IMR-90 (cell line): ENCODE measurements around the gene MAGI2. TPM values are rescaled to one million over a fixed set of nuclear protein-coding genes. Genes with fewer than 3 reads are reported as not detected.
A peak's percentile ranks its signal among the peaks of the same experiment; 100 is the strongest.

ENCODE experiments used
- ATAC-seq: fragments of 200-7000 bp; cut with Tn5 transposase; 2 replicates; pipeline ENCODE4 v1.9.1; 2020; ENCODE audit warnings: low read depth, mild to moderate bottlenecking, moderate library complexity
- BruUV-seq: library from RNA; stranded (reverse); fragments of 400-500 nt; replicated peaks from 2 replicates; lab custom pipeline; 2021; lab: Mats Ljungman, UMichigan
- CTCF ChIA-PET: fragments of 300-600 bp; formaldehyde crosslinking; extraction: SDS; loops from one replicate; lab custom pipeline; 2021; ENCODE audit warnings: antibody characterized with exemption; lab: Yijun Ruan, JAX
- POLR2A ChIA-PET: fragments of 300-600 bp; sonication (Branson Sonifier 250); formaldehyde crosslinking; loops from one replicate; lab custom pipeline; 2022; ENCODE audit warnings: antibody characterized with exemption; ENCODE audit not compliant: unreplicated experiment; lab: Charles Lee
- DNase-seq: peaks from one replicate; pipeline ENCODE4 v3.0.0; 2013
- H2AFZ ChIP-seq: replicated peaks from 2 replicates; pipeline ENCODE3; 2013; ENCODE audit warnings: low read length, mild to moderate bottlenecking; ENCODE audit not compliant: poor library complexity
- H2AK5ac ChIP-seq: 2 replicates; pipeline ENCODE4 v1.6.1; 2013; ENCODE audit warnings: low read depth, low read length, inconsistent platforms
- H2AK9ac ChIP-seq: replicated peaks from 2 replicates; pipeline ENCODE3; 2013; ENCODE audit warnings: mild to moderate bottlenecking, low read depth, low read length, moderate library complexity; ENCODE audit not compliant: poor library complexity
- H2BK120ac ChIP-seq: 2 replicates; pipeline ENCODE4 v1.6.1; 2013; ENCODE audit warnings: low read depth, low read length, inconsistent platforms
- H2BK15ac ChIP-seq: 3 replicates; pipeline ENCODE4 v1.6.1; 2013; ENCODE audit warnings: low read depth, low read length, inconsistent platforms
- H2BK20ac ChIP-seq: 2 replicates; pipeline ENCODE4 v1.6.1; 2013; ENCODE audit warnings: low read depth, mild to moderate bottlenecking, inconsistent platforms, low read length, moderate library complexity
- H2BK5ac ChIP-seq: 2 replicates; pipeline ENCODE4 v1.6.1; 2013; ENCODE audit warnings: mild to moderate bottlenecking, low read depth, low read length, inconsistent platforms; ENCODE audit not compliant: poor library complexity, severe bottlenecking
- H3K14ac ChIP-seq: replicated peaks from 2 replicates; pipeline ENCODE4 v1.6.1; 2013; ENCODE audit warnings: low read depth, low read length, inconsistent platforms
- H3K18ac ChIP-seq: 2 replicates; pipeline ENCODE4 v1.6.1; 2013; ENCODE audit warnings: low read depth, low read length, control low read depth
- H3K23ac ChIP-seq: 2 replicates; pipeline ENCODE4 v1.6.1; 2013; ENCODE audit warnings: low read depth, low read length, inconsistent platforms
- H3K27ac ChIP-seq: 2 replicates; pipeline ENCODE4 v1.5.1; 2013; ENCODE audit warnings: mild to moderate bottlenecking, control low read depth, low read length; ENCODE audit not compliant: insufficient read depth
- H3K27me3 ChIP-seq: 2 replicates; pipeline ENCODE4 v1.6.1; 2013; ENCODE audit warnings: low read length; ENCODE audit not compliant: control insufficient read depth, insufficient read depth
- H3K36me3 ChIP-seq: 2 replicates; pipeline ENCODE4 v1.6.1; 2013; ENCODE audit warnings: low read length, mixed read lengths; ENCODE audit not compliant: control insufficient read depth, insufficient read depth
- H3K4ac ChIP-seq: 2 replicates; pipeline ENCODE4 v1.6.1; 2013; ENCODE audit warnings: low read depth, low read length, inconsistent platforms
- H3K4me1 ChIP-seq: 2 replicates; pipeline ENCODE4 v1.6.1; 2013; ENCODE audit warnings: low read length, mixed read lengths; ENCODE audit not compliant: control insufficient read depth, insufficient read depth
- H3K4me2 ChIP-seq: 2 replicates; pipeline ENCODE4 v1.6.1; 2013; ENCODE audit warnings: low read depth, mild to moderate bottlenecking, control low read depth, low read length, moderate library complexity
- H3K4me3 ChIP-seq: 2 replicates; pipeline ENCODE4 v1.5.1; 2013; ENCODE audit warnings: low read depth, mild to moderate bottlenecking, control low read depth, low read length, moderate library complexity; ENCODE audit not compliant: insufficient read depth
- H3K56ac ChIP-seq: 2 replicates; pipeline ENCODE4 v1.6.1; 2013; ENCODE audit warnings: low read length, inconsistent platforms; ENCODE audit not compliant: insufficient read depth; ENCODE audit errors: extremely low read depth
- H3K79me1 ChIP-seq, 2 experiments: 2 replicates each; pipeline ENCODE4 v1.6.1; 2013; ENCODE audit warnings: low read length in 2 of 2, inconsistent platforms in 1 of 2, low read depth in 1 of 2
- H3K9ac ChIP-seq: 2 replicates; pipeline ENCODE4 v1.6.1; 2013; ENCODE audit warnings: low read depth, low read length, control low read depth
- H3K9me1 ChIP-seq: 2 replicates; pipeline ENCODE4 v1.6.1; 2013; ENCODE audit warnings: low read length, inconsistent platforms; ENCODE audit not compliant: insufficient read depth
- H3K9me3 ChIP-seq: 2 replicates; pipeline ENCODE4 v1.6.1; 2013; ENCODE audit warnings: low read length; ENCODE audit not compliant: control insufficient read depth, insufficient read depth
- H4K20me1 ChIP-seq: 2 replicates; pipeline ENCODE4 v1.6.1; 2013; ENCODE audit warnings: low read length, inconsistent platforms; ENCODE audit not compliant: insufficient read depth
- H4K5ac ChIP-seq: 2 replicates; pipeline ENCODE4 v1.6.1; 2013; ENCODE audit warnings: mild to moderate bottlenecking, low read depth, low read length, control low read depth
- H4K8ac ChIP-seq, 2 experiments: 2 replicates each; pipeline ENCODE4 v1.6.1; 2013; ENCODE audit warnings: low read depth in 2 of 2, low read length in 2 of 2, control low read depth in 1 of 2, inconsistent platforms in 1 of 2
- H4K91ac ChIP-seq: 2 replicates; pipeline ENCODE4 v1.6.1; 2013; ENCODE audit warnings: low read depth, low read length, inconsistent platforms; ENCODE audit not compliant: insufficient read depth
- BHLHE40 ChIP-seq: fragments of 150-350 bp; IDR thresholded peaks from 2 replicates; pipeline ENCODE4 v1.6.1; 2016; ENCODE audit warnings: mild to moderate bottlenecking, low read depth, low read length
- CHD1 ChIP-seq: IDR thresholded peaks from 2 replicates; pipeline ENCODE4 v1.6.1; 2012; ENCODE audit warnings: low read depth, low read length, improper control_type of control experiment
- MAFK ChIP-seq: IDR thresholded peaks from 2 replicates; pipeline ENCODE4 v1.6.1; 2012; ENCODE audit warnings: low read depth, low read length, improper control_type of control experiment
- POLR2A ChIP-seq: IDR thresholded peaks from 2 replicates; pipeline ENCODE4 v1.6.1; 2012; ENCODE audit warnings: mild to moderate bottlenecking, low read depth, low read length
- RCOR1 ChIP-seq: IDR thresholded peaks from 2 replicates; pipeline ENCODE4 v1.6.1; 2012; ENCODE audit warnings: mild to moderate bottlenecking, low read length, improper control_type of control experiment; ENCODE audit not compliant: insufficient replicate concordance
- dilution Hi-C: fragments of 300-500 bp; cut with HindIII; formaldehyde crosslinking; loops from one replicate; pipeline ENCODE4 v1.14.3; 2018; ENCODE audit warnings: low sequenced_read_pairs; ENCODE audit not compliant: unreplicated experiment
- in situ Hi-C: fragments of 300-500 bp; cut with MboI; formaldehyde crosslinking; loops from 3 replicates; pipeline ENCODE4 v1.14.3; 2019; ENCODE audit warnings: low sequenced_read_pairs, inconsistent platforms, mixed read lengths
- intact Hi-C: fragments of 100-400 bp; cut with micrococcal nuclease; formaldehyde crosslinking; loops from 2 replicates; pipeline ENCODE4 v1.10.0; 2022
- polyA plus RNA-seq, 3 experiments: library from polyadenylated mRNA; depleted of rRNA; stranded (reverse); fragments of >200 nt; gene quantifications; 2 replicates each; pipeline ENCODE4 v1.2.3, GENCODE V29; 2012; ENCODE audit warnings: low replicate concordance in 1 of 3
- total RNA-seq: library from RNA; depleted of rRNA; stranded (reverse); fragments of >200 nt; gene quantifications from 2 replicates; pipeline ENCODE4 v1.2.3, GENCODE V29; 2012
- TF ChIP-seq, protein P1 (sequence below): fragments of 150-350 bp; IDR thresholded peaks from 2 replicates; pipeline ENCODE4 v1.6.1; 2017; ENCODE audit warnings: mild to moderate bottlenecking, antibody characterized with exemption, low read length, low read depth

The MAGI2 gene
- total and polyA plus RNA-seq, 2 of the 4 experiments (the other 2 are of a cell fraction), result 2.5 to 17.9 TPM

DNA sequence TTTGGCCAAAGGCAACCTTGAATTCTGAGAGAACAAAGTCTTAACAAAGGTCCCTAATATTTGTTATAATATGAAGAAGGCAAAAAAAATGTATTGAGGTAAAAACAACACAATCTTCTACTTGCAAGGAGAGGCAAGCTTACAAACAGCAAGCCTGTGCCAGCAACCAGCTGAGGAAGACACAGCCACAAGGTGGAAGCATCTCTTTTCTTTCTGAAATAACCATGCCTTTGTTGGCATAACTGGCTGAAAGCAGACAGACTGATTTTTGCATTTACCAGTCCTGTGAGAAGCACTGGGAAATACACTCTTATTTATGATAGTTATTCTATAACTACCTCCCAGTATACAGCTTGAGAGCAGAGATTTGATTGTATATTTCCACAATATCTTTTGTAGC lies 1362.9 kb downstream of the MAGI2 start:
- no TSS peak for BruUV-seq
- H3K4ac ChIP-seq, result no peak overlapping the region
- H2AK5ac ChIP-seq, result no peak overlapping the region
- H4K91ac ChIP-seq, result no peak overlapping the region
- H2BK20ac ChIP-seq, result no peak overlapping the region
- H4K20me1 ChIP-seq, result no peaks in the 10 kb centered on the region
- no peak overlapping the region for H2AK9ac ChIP-seq
- ATAC-seq (no peak; the same call in 1 of the 2 replicates), DNase-seq (peak; percentile 16)
- H2BK15ac ChIP-seq, result no peak overlapping the region
- H3K4me3 ChIP-seq, result no peak overlapping the region
- no peak overlapping the region for H4K8ac ChIP-seq
- dilution Hi-C loops, result no loop called here
- H3K9ac ChIP-seq, result no peak overlapping the region
- ChIA-PET CTCF (interaction anchor here (0.6 kb wide), 1 partner anchor 24 kb away, joined by 5 read pairs; no protein-coding TSS in a partner anchor), POLR2A (no interaction called here)
- no peak overlapping the region for H2AFZ ChIP-seq
- H3K18ac ChIP-seq, result no peak overlapping the region
- intact Hi-C loops, result no loop called here
- TF ChIP-seq CHD1, result no peak
- TF ChIP-seq RCOR1, result no peak
- no peak for TF ChIP-seq POLR2A
- TF ChIP-seq, protein P1, sequence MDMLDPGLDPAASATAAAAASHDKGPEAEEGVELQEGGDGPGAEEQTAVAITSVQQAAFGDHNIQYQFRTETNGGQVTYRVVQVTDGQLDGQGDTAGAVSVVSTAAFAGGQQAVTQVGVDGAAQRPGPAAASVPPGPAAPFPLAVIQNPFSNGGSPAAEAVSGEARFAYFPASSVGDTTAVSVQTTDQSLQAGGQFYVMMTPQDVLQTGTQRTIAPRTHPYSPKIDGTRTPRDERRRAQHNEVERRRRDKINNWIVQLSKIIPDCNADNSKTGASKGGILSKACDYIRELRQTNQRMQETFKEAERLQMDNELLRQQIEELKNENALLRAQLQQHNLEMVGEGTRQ, result no peak
- no peak for TF ChIP-seq MAFK
- TF ChIP-seq BHLHE40, result no peak
- no peak overlapping the region for H4K5ac ChIP-seq
- H3K27me3 ChIP-seq, result no peaks in the 10 kb centered on the region
- no peaks in the 10 kb centered on the region for H3K9me1 ChIP-seq
- no peak overlapping the region for H3K23ac ChIP-seq
- H3K4me1 ChIP-seq, result peaks cover 2% of the 10 kb centered on the region; the same call in 1 of the 2 replicates
- H3K56ac ChIP-seq, result no peak overlapping the region
- H3K27ac ChIP-seq, result no peak overlapping the region
- H3K79me1 ChIP-seq, result no peaks in the 10 kb centered on the region
- H2BK120ac ChIP-seq, result no peak overlapping the region
- H3K9me3 ChIP-seq, result no peaks in the 10 kb centered on the region
- H2BK5ac ChIP-seq, result no peak overlapping the region
- H3K36me3 ChIP-seq, result no peaks in the 10 kb centered on the region
- H3K4me2 ChIP-seq, result no peak overlapping the region
- in situ Hi-C loops, result no loop called here
- H3K14ac ChIP-seq, result no peak overlapping the region
